Mesendoderm (in vitro differentiated cells): ENCODE measurements around the gene EDNRA. TPM values are rescaled to one million over a fixed set of nuclear protein-coding genes. Genes with fewer than 3 reads are reported as not detected.
A peak's percentile ranks its signal among the peaks of the same experiment; 100 is the strongest.
"Not testable (repeated sequence)": the region's sequence is repeated elsewhere in the genome, so short reads cannot be mapped to it uniquely, and the experiment has no call there.

Experiments
- DNase-seq: peaks from one replicate; pipeline ENCODE4 v3.0.0; 2013
- H2AK5ac ChIP-seq: 2 replicates; pipeline ENCODE4 v1.6.1; 2013; ENCODE audit warnings: low read length, inconsistent platforms
- H2BK120ac ChIP-seq: 2 replicates; pipeline ENCODE4 v1.6.1; 2013; ENCODE audit warnings: low read depth, mild to moderate bottlenecking, low read length, moderate library complexity, mixed read lengths
- H2BK15ac ChIP-seq: replicated peaks from 2 replicates; pipeline ENCODE4 v1.6.1; 2013; ENCODE audit warnings: low read depth, mild to moderate bottlenecking, moderate library complexity
- H2BK5ac ChIP-seq: 2 replicates; pipeline ENCODE4 v1.6.1; 2013; ENCODE audit warnings: low read length, inconsistent platforms
- H3K18ac ChIP-seq: 2 replicates; pipeline ENCODE4 v1.6.1; 2013; ENCODE audit warnings: mild to moderate bottlenecking, low read length, mixed read lengths
- H3K23ac ChIP-seq: one replicate; pipeline ENCODE4 v1.6.1; 2013; ENCODE audit warnings: low read length
- H3K27ac ChIP-seq: 2 replicates; pipeline ENCODE4 v1.5.1; 2013; ENCODE audit warnings: low read depth, mild to moderate bottlenecking, inconsistent platforms, low read length, moderate library complexity
- H3K27me3 ChIP-seq: 2 replicates; pipeline ENCODE4 v1.6.1; 2013; ENCODE audit warnings: low read length, control low read depth, mild to moderate bottlenecking, inconsistent platforms; ENCODE audit not compliant: insufficient read depth, poor library complexity
- H3K36me3 ChIP-seq: 2 replicates; pipeline ENCODE4 v1.6.1; 2013; ENCODE audit warnings: low read length, inconsistent platforms; ENCODE audit not compliant: control insufficient read depth, insufficient read depth
- H3K4ac ChIP-seq: one replicate; pipeline ENCODE4 v1.6.1; 2013; ENCODE audit warnings: low read depth, mild to moderate bottlenecking, low read length, moderate library complexity
- H3K4me1 ChIP-seq: 2 replicates; pipeline ENCODE4 v1.6.1; 2013; ENCODE audit warnings: low read depth, low read length, inconsistent platforms; ENCODE audit not compliant: control insufficient read depth
- H3K4me2 ChIP-seq: 2 replicates; pipeline ENCODE4 v1.6.1; 2013; ENCODE audit warnings: low read length
- H3K4me3 ChIP-seq: 2 replicates; pipeline ENCODE4 v1.5.1; 2013; ENCODE audit warnings: mild to moderate bottlenecking, low read length
- H3K56ac ChIP-seq: one replicate; pipeline ENCODE4 v1.6.1; 2013; ENCODE audit warnings: low read length
- H3K79me1 ChIP-seq: 2 replicates; pipeline ENCODE4 v1.6.1; 2013; ENCODE audit warnings: low read length, inconsistent platforms
- H3K79me2 ChIP-seq: 2 replicates; pipeline ENCODE4 v1.6.1; 2013; ENCODE audit warnings: mild to moderate bottlenecking, low read length; ENCODE audit not compliant: control insufficient read depth, insufficient read depth
- H3K9ac ChIP-seq: 2 replicates; pipeline ENCODE4 v1.6.1; 2013; ENCODE audit warnings: low read length, inconsistent platforms
- H4K5ac ChIP-seq: one replicate; pipeline ENCODE4 v1.6.1; 2013; ENCODE audit warnings: low read length
- H4K8ac ChIP-seq: one replicate; pipeline ENCODE4 v1.6.1; 2013; ENCODE audit warnings: low read depth, mild to moderate bottlenecking, control low read depth, low read length, moderate library complexity
- WGBS: extraction: QIAGEN DNeasy Blood & Tissue Kit; methylation state at CpG from one replicate; pipeline ENCODE4 v1.1.7; 2013; ENCODE audit warnings: low lambda C conversion rate, missing lambda C conversion rate; ENCODE audit not compliant: insufficient coverage; ENCODE audit errors: extremely low coverage; 5-methylcytosine and 5-hydroxymethylcytosine counted together
- polyA plus RNA-seq, 2 experiments: library from polyadenylated mRNA; stranded (reverse); fragments of 200-250 nt; gene quantifications; one replicate each; pipeline ENCODE4 v1.2.3, GENCODE V29; 2013

EDNRA gene
- polyA plus RNA-seq (2013, experiment 1 of 2): 1.3 TPM
- polyA plus RNA-seq (2013, experiment 2 of 2): 1.5 TPM

GRCh38 chr4:147480891-147481576 is at the start of gene EDNRA:
TSS of gene EDNRA (plus strand) at chr4:147481097. CDS start at chr4:147485682, 4,585 bp downstream.
- Histone ChIP-seq H3K4me1 (peaks cover 4% of the 10 kb centered on the region), H2AK5ac (no peak within 1 kb of the TSS), H3K4me2 (peak within 1 kb of the TSS; percentile 88), H3K4ac (peak within 1 kb of the TSS; percentile 81), H3K79me2 (no peaks in the 10 kb centered on the region), H3K56ac (peak within 1 kb of the TSS; percentile 90), H3K36me3 (no peaks in the 10 kb centered on the region), H3K18ac (peak within 1 kb of the TSS; percentile 81), H3K79me1 (no peaks in the 10 kb centered on the region), H4K8ac (no peak within 1 kb of the TSS), H2BK15ac (no peak within 1 kb of the TSS), H2BK120ac (no peak within 1 kb of the TSS), H3K27ac (no peak within 1 kb of the TSS), H3K4me3 (peak within 1 kb of the TSS; percentile 67), H4K5ac (no peak within 1 kb of the TSS), H3K27me3 (no peaks in the 10 kb centered on the region), H3K9ac (peak within 1 kb of the TSS; percentile 74), H2BK5ac (no peak within 1 kb of the TSS), H3K23ac (peak within 1 kb of the TSS; percentile 73)
- whole genome bisulfite sequencing: no CpG with 5 or more reads among the region's 68 CpGs
- DNase-seq: peak; percentile 71

GRCh38 chr4:147434370-147434769 is 46.5 kb upstream of the EDNRA start:
- H4K8ac ChIP-seq, H3K4me2 ChIP-seq, H2AK5ac ChIP-seq, H3K4me1 ChIP-seq, H3K23ac ChIP-seq, H2BK5ac ChIP-seq, H3K9ac ChIP-seq, H3K27ac ChIP-seq, H3K79me2 ChIP-seq, DNase-seq, H2BK120ac ChIP-seq, H3K18ac ChIP-seq, H2BK15ac ChIP-seq, H4K5ac ChIP-seq, H3K27me3 ChIP-seq, H3K4me3 ChIP-seq, H3K56ac ChIP-seq, H3K79me1 ChIP-seq, H3K36me3 ChIP-seq, H3K4ac ChIP-seq: not testable (repeated sequence)
- no CpG with 5 or more reads among the region's 1 CpG for WGBS

GRCh38 chr4:147440442-147440841 is 40.5 kb upstream of the EDNRA start:
- Histone ChIP-seq H3K23ac (no peak overlapping the region), H3K4me1 (no peaks in the 10 kb centered on the region), H3K4me2 (no peak overlapping the region), H3K4me3 (no peak overlapping the region), H3K79me1 (no peaks in the 10 kb centered on the region), H3K36me3 (no peaks in the 10 kb centered on the region), H4K5ac (no peak overlapping the region), H3K27me3 (no peaks in the 10 kb centered on the region), H3K4ac (no peak overlapping the region), H4K8ac (no peak overlapping the region), H2AK5ac (no peak overlapping the region), H2BK15ac (no peak overlapping the region), H3K79me2 (no peaks in the 10 kb centered on the region), H3K18ac (no peak overlapping the region), H3K9ac (no peak overlapping the region), H2BK120ac (no peak overlapping the region), H2BK5ac (no peak overlapping the region), H3K56ac (no peak overlapping the region), H3K27ac (no peak overlapping the region)
- no peak for DNase-seq
- WGBS: no CpG with 5 or more reads among the region's 2 CpGs

GRCh38 chr4:147447786-147448185 is 33.1 kb upstream of the EDNRA start:
- no peak overlapping the region for H2BK5ac ChIP-seq
- no CpG with 5 or more reads among the region's 2 CpGs for WGBS
- no peak overlapping the region for H4K8ac ChIP-seq
- no peak overlapping the region for H3K27ac ChIP-seq
- H3K18ac ChIP-seq: no peak overlapping the region
- no peak overlapping the region for H3K4me3 ChIP-seq
- no peaks in the 10 kb centered on the region for H3K4me1 ChIP-seq
- H3K4me2 ChIP-seq: no peak overlapping the region
- no peaks in the 10 kb centered on the region for H3K79me1 ChIP-seq
- no peak overlapping the region for H3K9ac ChIP-seq
- H3K27me3 ChIP-seq: no peaks in the 10 kb centered on the region
- no peak overlapping the region for H2AK5ac ChIP-seq
- H3K23ac ChIP-seq: no peak overlapping the region
- H3K79me2 ChIP-seq: no peaks in the 10 kb centered on the region
- H3K4ac ChIP-seq: no peak overlapping the region
- no peak overlapping the region for H2BK120ac ChIP-seq
- no peak overlapping the region for H2BK15ac ChIP-seq
- no peak overlapping the region for H3K56ac ChIP-seq
- H4K5ac ChIP-seq: no peak overlapping the region
- no peak for DNase-seq
- H3K36me3 ChIP-seq: no peaks in the 10 kb centered on the region

- Histone ChIP-seq H3K23ac (no peak overlapping the region), H3K4me3 (no peak overlapping the region), H3K36me3 (no peaks in the 10 kb centered on the region), H3K79me1 (no peaks in the 10 kb centered on the region), H3K18ac (no peak overlapping the region), H2BK15ac (no peak overlapping the region), H2BK120ac (no peak overlapping the region), H4K5ac (no peak overlapping the region), H2AK5ac (no peak overlapping the region), H3K56ac (no peak overlapping the region), H3K4ac (no peak overlapping the region), H3K27me3 (no peaks in the 10 kb centered on the region), H3K79me2 (no peaks in the 10 kb centered on the region), H3K9ac (no peak overlapping the region), H3K4me1 (no peaks in the 10 kb centered on the region), H2BK5ac (no peak overlapping the region), H3K27ac (no peak overlapping the region), H4K8ac (no peak overlapping the region), H3K4me2 (no peak overlapping the region)
- no CpG with 5 or more reads among the region's 2 CpGs for WGBS
- DNase-seq: peak; percentile 47
These were observed 27.2 kb upstream of the EDNRA start for GRCh38 chr4:147453561-147454141.
